Mucosa of rectum (tissue), 2 donors: ENCODE results near the gene SYPL1.

ENCODE experiments used
- H3K27ac ChIP-seq, 2 donors: one replicate each; pipeline ENCODE4 v1.7.0; 2013; ENCODE audit warnings: inconsistent platforms in 2 of 2, low read depth in 2 of 2, low read length in 2 of 2
- H3K27me3 ChIP-seq, 2 donors: one replicate each; pipeline ENCODE4 v1.7.0; 2013; ENCODE audit warnings: low read length in 2 of 2; ENCODE audit not compliant: control insufficient read depth in 2 of 2, insufficient read depth in 2 of 2
- H3K36me3 ChIP-seq, 2 donors: one replicate each; pipeline ENCODE4 v1.7.0; 2013; ENCODE audit warnings: low read length in 2 of 2; ENCODE audit not compliant: control insufficient read depth in 2 of 2, insufficient read depth in 2 of 2
- H3K4me1 ChIP-seq, 2 donors: one replicate each; pipeline ENCODE4 v1.7.0; 2013; ENCODE audit warnings: low read length in 2 of 2, mild to moderate bottlenecking in 1 of 2; ENCODE audit not compliant: control insufficient read depth in 2 of 2, insufficient read depth in 2 of 2
- H3K4me3 ChIP-seq, 2 donors: one replicate each; pipeline ENCODE4 v1.7.0; 2013; ENCODE audit warnings: low read length in 2 of 2
- H3K9ac ChIP-seq, 2 donors: one replicate each; pipeline ENCODE4 v1.7.0; 2013; ENCODE audit warnings: low read length in 2 of 2, low read depth in 1 of 2, mild to moderate bottlenecking in 1 of 2
- H3K9me3 ChIP-seq, 2 donors: one replicate each; pipeline ENCODE4 v1.7.0; 2013; ENCODE audit warnings: low read length in 2 of 2; ENCODE audit not compliant: control insufficient read depth in 2 of 2
- donor health status: healthy.
- donor health status: Normal muscosa, but diverticular disease.

SYPL1 gene

GRCh38 chr7:106112118-106112971 is at the start of gene SYPL1:
Gene SYPL1 (minus strand): TSS chr7:106112312. CDS start chr7:106112208, 104 bp downstream.
- H3K4me1 ChIP-seq: peaks cover 0 to 6% of the 10 kb centered on the region in 2 donors
- peak within 1 kb of the TSS; percentile 81 to 93 for H3K4me3 ChIP-seq
- H3K9ac ChIP-seq: peak within 1 kb of the TSS; percentile 86 to 95
- H3K9me3 ChIP-seq: no peaks in the 10 kb centered on the region
- no peaks in the 10 kb centered on the region for H3K27me3 ChIP-seq
- H3K27ac ChIP-seq: peak within 1 kb of the TSS; percentile 96 to 97
- no peaks in the 10 kb centered on the region for H3K36me3 ChIP-seq

- H3K4me1 ChIP-seq: no peaks in the 10 kb centered on the region
- no peak overlapping the region for H3K4me3 ChIP-seq
- H3K27ac ChIP-seq: no peak overlapping the region
- no peaks in the 10 kb centered on the region for H3K9me3 ChIP-seq
- H3K27me3 ChIP-seq: no peaks in the 10 kb centered on the region
- H3K9ac ChIP-seq: no peak overlapping the region
- no peaks in the 10 kb centered on the region for H3K36me3 ChIP-seq
These were observed 42.9 kb upstream of the SYPL1 start for GRCh38 chr7:106155027-106155426.

- H3K4me1 ChIP-seq: no peaks in the 10 kb centered on the region
- H3K36me3 ChIP-seq: no peaks in the 10 kb centered on the region
- H3K4me3 ChIP-seq: no peak overlapping the region
- no peak overlapping the region for H3K9ac ChIP-seq
- H3K27me3 ChIP-seq: no peaks in the 10 kb centered on the region
- no peaks in the 10 kb centered on the region for H3K9me3 ChIP-seq
- H3K27ac ChIP-seq: no peak overlapping the region
These were observed 41.9 kb upstream of the SYPL1 start for GRCh38 chr7:106153891-106154449.

- Histone ChIP-seq H3K27me3 (no peaks in the 10 kb centered on the region), H3K9ac (no peak overlapping the region), H3K27ac (no peak overlapping the region), H3K4me3 (no peak overlapping the region), H3K36me3 (no peaks in the 10 kb centered on the region), H3K9me3 (no peaks in the 10 kb centered on the region), H3K4me1 (no peaks in the 10 kb centered on the region)
These were observed 40.2 kb upstream of the SYPL1 start for GRCh38 chr7:106152313-106152665.

- no peaks in the 10 kb centered on the region for H3K36me3 ChIP-seq
- no peak overlapping the region for H3K27ac ChIP-seq
These were observed 39.6 kb upstream of the SYPL1 start for GRCh38 chr7:106151459-106152312.

GRCh38 chr7:106143711-106144337 is 31.7 kb upstream of the SYPL1 start:
- H3K9me3 ChIP-seq: no peaks in the 10 kb centered on the region
- H3K4me1 ChIP-seq: no peaks in the 10 kb centered on the region
- no peaks in the 10 kb centered on the region for H3K36me3 ChIP-seq
- H3K27ac ChIP-seq: no peak overlapping the region
- H3K4me3 ChIP-seq: no peak overlapping the region
- H3K27me3 ChIP-seq: peaks cover 0 to 3% of the 10 kb centered on the region in 2 donors
- H3K9ac ChIP-seq: no peak overlapping the region

More at GRCh38 chr7:106151459-106152312, 39.6 kb upstream of the SYPL1 start:
- H3K27me3 ChIP-seq: no peaks in the 10 kb centered on the region
- H3K4me3 ChIP-seq: no peak overlapping the region
- no peaks in the 10 kb centered on the region for H3K9me3 ChIP-seq
- no peaks in the 10 kb centered on the region for H3K4me1 ChIP-seq
- H3K9ac ChIP-seq: no peak overlapping the region

- Histone ChIP-seq H3K36me3 (no peaks in the 10 kb centered on the region), H3K9me3 (no peaks in the 10 kb centered on the region), H3K27ac (no peak overlapping the region), H3K9ac (no peak overlapping the region), H3K27me3 (peaks cover 0 to 3% of the 10 kb centered on the region in 2 donors), H3K4me3 (no peak overlapping the region), H3K4me1 (no peaks in the 10 kb centered on the region)
These were observed 30.0 kb upstream of the SYPL1 start for GRCh38 chr7:106142136-106142535.

GRCh38 chr7:106140406-106141173 is 28.5 kb upstream of the SYPL1 start:
- Histone ChIP-seq H3K4me3 (no peak overlapping the region), H3K27ac (no peak overlapping the region), H3K27me3 (peaks cover 0 to 3% of the 10 kb centered on the region in 2 donors), H3K9ac (no peak overlapping the region), H3K36me3 (no peaks in the 10 kb centered on the region), H3K4me1 (no peaks in the 10 kb centered on the region), H3K9me3 (no peaks in the 10 kb centered on the region)
